ENCODE data around the gene WNK2. TPM values are rescaled to one million over a fixed set of nuclear protein-coding genes. Genes with fewer than 3 reads are reported as not detected.

The WNK2 gene
- total and polyA plus RNA-seq, 8 donors: 0.93 to 10.4 (median 7.4) TPM

- TF ChIP-seq, protein P1, sequence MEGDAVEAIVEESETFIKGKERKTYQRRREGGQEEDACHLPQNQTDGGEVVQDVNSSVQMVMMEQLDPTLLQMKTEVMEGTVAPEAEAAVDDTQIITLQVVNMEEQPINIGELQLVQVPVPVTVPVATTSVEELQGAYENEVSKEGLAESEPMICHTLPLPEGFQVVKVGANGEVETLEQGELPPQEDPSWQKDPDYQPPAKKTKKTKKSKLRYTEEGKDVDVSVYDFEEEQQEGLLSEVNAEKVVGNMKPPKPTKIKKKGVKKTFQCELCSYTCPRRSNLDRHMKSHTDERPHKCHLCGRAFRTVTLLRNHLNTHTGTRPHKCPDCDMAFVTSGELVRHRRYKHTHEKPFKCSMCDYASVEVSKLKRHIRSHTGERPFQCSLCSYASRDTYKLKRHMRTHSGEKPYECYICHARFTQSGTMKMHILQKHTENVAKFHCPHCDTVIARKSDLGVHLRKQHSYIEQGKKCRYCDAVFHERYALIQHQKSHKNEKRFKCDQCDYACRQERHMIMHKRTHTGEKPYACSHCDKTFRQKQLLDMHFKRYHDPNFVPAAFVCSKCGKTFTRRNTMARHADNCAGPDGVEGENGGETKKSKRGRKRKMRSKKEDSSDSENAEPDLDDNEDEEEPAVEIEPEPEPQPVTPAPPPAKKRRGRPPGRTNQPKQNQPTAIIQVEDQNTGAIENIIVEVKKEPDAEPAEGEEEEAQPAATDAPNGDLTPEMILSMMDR (IDR thresholded peaks at IDR 0.05): no peak
- DNase-seq (peak in 2 of 4 donors; percentile 20 to 62), ATAC-seq (no peak)
- H3K27me3 ChIP-seq: peaks cover 0 to 6% of the 10 kb centered on the region in 2 donors
- no peaks in the 10 kb centered on the region for H3K4me1 ChIP-seq
- no peak overlapping the region for H3K4me3 ChIP-seq
- H3K36me3 ChIP-seq: no peaks in the 10 kb centered on the region
- H3K9me3 ChIP-seq: no peaks in the 10 kb centered on the region
- H3K27ac ChIP-seq: no peak overlapping the region
- intact Hi-C loops (cut with DNase I): no loop called here
Measured at GRCh38 chr9:93258818-93259489, 75.0 kb downstream of the WNK2 start.

DNA sequence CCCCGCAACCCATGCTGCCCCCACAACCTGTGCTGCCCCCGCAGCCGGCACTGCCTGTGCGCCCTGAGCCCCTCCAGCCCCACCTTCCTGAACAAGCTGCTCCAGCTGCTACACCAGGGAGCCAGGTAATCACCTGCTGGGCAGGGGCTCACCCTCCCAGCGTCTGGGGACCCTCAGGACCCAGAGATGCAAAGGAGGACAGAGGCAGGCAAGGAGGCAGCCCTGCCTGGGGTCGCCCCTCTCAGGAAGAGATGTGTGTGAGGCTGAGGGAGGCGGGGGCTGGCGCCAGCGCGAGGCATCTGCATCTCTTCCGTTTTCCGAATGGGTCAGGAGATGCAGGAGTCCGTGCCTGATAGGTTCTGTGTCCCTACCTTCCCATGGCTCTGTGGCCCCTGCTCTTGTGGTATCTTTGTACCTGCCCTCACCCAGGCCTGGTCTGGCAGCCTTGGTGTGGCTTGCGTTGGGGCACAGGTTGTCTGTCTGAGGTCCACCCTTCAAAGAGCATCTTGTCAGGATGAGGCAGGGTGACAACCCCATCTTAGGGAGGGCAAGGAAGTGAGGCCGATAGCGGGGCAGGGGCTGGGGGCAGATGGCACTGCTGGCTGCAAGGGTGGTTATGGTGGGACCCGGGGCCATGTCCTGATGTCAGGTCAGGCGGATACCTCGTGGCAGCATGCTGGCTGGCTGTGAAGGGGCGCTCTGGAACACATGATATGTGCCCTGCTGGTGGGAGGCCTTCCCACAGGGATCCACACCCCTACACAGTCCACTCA, 75.7 kb downstream of the WNK2 start:
- peak in 2 of 4 donors; percentile 26 to 58 for DNase-seq
- intact Hi-C loops (cut with DNase I): no loop called here
- no peaks in the 10 kb centered on the region for H3K36me3 ChIP-seq
- no peak overlapping the region for H3K4me3 ChIP-seq
- peaks cover 0 to 6% of the 10 kb centered on the region in 2 donors for H3K27me3 ChIP-seq
- H3K9me3 ChIP-seq: no peaks in the 10 kb centered on the region
- ATAC-seq: no peak
- H3K4me1 ChIP-seq: no peaks in the 10 kb centered on the region
- H3K27ac ChIP-seq: no peak overlapping the region
- TF ChIP-seq, protein P1 (IDR thresholded peaks at IDR 0.05): no peak

GRCh38 chr9:93260263-93261066, 76.5 kb downstream of the WNK2 start:
- H3K27me3 ChIP-seq: peaks cover 0 to 6% of the 10 kb centered on the region in 2 donors
- ATAC-seq (no peak), DNase-seq (peak in 2 of 4 donors; percentile 14 to 54)
- TF ChIP-seq, protein P1 (IDR thresholded peaks at IDR 0.05): no peak
- intact Hi-C loops (cut with DNase I): no loop called here
- no peak overlapping the region for H3K27ac ChIP-seq
- H3K9me3 ChIP-seq: no peaks in the 10 kb centered on the region
- no peak overlapping the region for H3K4me3 ChIP-seq
- no peaks in the 10 kb centered on the region for H3K36me3 ChIP-seq
- H3K4me1 ChIP-seq: no peaks in the 10 kb centered on the region

GRCh38 chr9:93261281-93261680, 77.3 kb downstream of the WNK2 start:
- Histone ChIP-seq H3K36me3 (no peaks in the 10 kb centered on the region), H3K27me3 (peaks cover 0 to 6% of the 10 kb centered on the region in 2 donors), H3K27ac (no peak overlapping the region), H3K4me3 (no peak overlapping the region), H3K9me3 (no peaks in the 10 kb centered on the region), H3K4me1 (no peaks in the 10 kb centered on the region)
- peak in 2 of 4 donors; percentile 13 to 64 for DNase-seq
- TF ChIP-seq, protein P1 (IDR thresholded peaks at IDR 0.05): no peak
- ATAC-seq: no peak
- intact Hi-C loops (cut with DNase I): no loop called here
